Activated CD8-positive, alpha-beta T cell treated with anti-CD3 and anti-CD28 coated beads for 36 hours (primary cell): ENCODE data around the gene LPP. TPM values are rescaled to one million over a fixed set of nuclear protein-coding genes. Genes with fewer than 3 reads are reported as not detected.

Experiments used
- ATAC-seq: fragments of 200-7000 bp; cut with Tn5 transposase; one replicate; pipeline ENCODE4 v1.10.0; 2021; ENCODE audit warnings: mild to moderate bottlenecking, moderate library complexity
- CTCF ChIA-PET: fragments of 350-600 bp; sonication (Branson Sonifier 250); formaldehyde crosslinking; loops from one replicate; lab custom pipeline; 2021; ENCODE audit warnings: antibody characterized with exemption; lab: Charles Lee
- POLR2A ChIA-PET: fragments of 350-600 bp; sonication (Branson Sonifier 250); formaldehyde crosslinking; loops from one replicate; lab custom pipeline; 2021; ENCODE audit warnings: antibody characterized with exemption; lab: Charles Lee
- DNase-seq: peaks from one replicate; pipeline ENCODE4 v3.0.0-alpha.2; 2020
- H3K27ac Mint-ChIP-seq: one replicate; pipeline ENCODE4 v1.8.0; 2021; ENCODE audit warnings: mild to moderate bottlenecking, mixed read lengths
- H3K27me3 Mint-ChIP-seq: one replicate; pipeline ENCODE4 v1.8.0; 2021; ENCODE audit warnings: mixed read lengths
- H3K36me3 Mint-ChIP-seq: one replicate; pipeline ENCODE4 v1.8.0; 2021; ENCODE audit warnings: low read depth, mixed read lengths
- H3K4me1 Mint-ChIP-seq: one replicate; pipeline ENCODE4 v1.8.0; 2021; ENCODE audit warnings: low read depth, mixed read lengths
- H3K4me3 Mint-ChIP-seq: one replicate; pipeline ENCODE4 v1.8.0; 2021; ENCODE audit warnings: mild to moderate bottlenecking, moderate library complexity, mixed read lengths
- H3K9me3 Mint-ChIP-seq: one replicate; pipeline ENCODE4 v1.8.0; 2021; ENCODE audit warnings: mixed read lengths
- intact Hi-C: fragments of 100-400 bp; cut with micrococcal nuclease; formaldehyde crosslinking; loops from one replicate; pipeline ENCODE4 v1.10.0; 2022
- total RNA-seq, 2 experiments: library from RNA; stranded (reverse); gene quantifications; one replicate each; pipeline ENCODE4 v1.2.3, GENCODE V29; 2021
- TF ChIP-seq, protein P1 (sequence below): fragments of 200-600 bp; IDR thresholded peaks from one replicate; pipeline ENCODE4 v1.8.0; 2022; ENCODE audit warnings: antibody characterized with exemption, mild to moderate bottlenecking

The LPP gene
- total RNA-seq, 2 experiments from 2014 or later = 16.4 to 22.6 TPM

DNA sequence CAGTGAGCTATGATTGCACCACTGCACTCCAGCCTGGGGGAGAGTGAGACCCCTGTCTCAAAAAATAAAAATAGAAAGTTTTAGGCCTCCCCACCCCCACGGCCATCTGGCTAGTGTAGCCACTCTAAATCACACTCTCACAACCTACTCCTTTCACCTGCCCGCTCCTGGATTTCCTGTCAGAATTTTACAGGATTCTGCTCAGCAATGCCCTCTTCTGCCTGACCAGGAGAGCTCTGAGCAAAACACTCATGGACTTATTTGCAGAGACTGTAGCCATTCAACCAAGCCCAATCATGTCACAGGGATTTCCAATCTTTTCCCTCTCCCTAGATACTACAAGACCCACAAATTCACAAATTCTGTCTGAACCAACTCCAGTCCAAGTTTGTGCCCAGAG is 775.2 kb downstream of the LPP start:
- H3K27me3 Mint-ChIP-seq = no peaks in the 10 kb centered on the region
- CTCF ChIA-PET = no interaction called here
- peaks cover 2% of the 10 kb centered on the region for H3K4me1 Mint-ChIP-seq
- DNase-seq (no peak), ATAC-seq (no peak)
- no peaks in the 10 kb centered on the region for H3K9me3 Mint-ChIP-seq
- no peak overlapping the region for H3K27ac Mint-ChIP-seq
- no peaks in the 10 kb centered on the region for H3K36me3 Mint-ChIP-seq
- TF ChIP-seq, protein P1, sequence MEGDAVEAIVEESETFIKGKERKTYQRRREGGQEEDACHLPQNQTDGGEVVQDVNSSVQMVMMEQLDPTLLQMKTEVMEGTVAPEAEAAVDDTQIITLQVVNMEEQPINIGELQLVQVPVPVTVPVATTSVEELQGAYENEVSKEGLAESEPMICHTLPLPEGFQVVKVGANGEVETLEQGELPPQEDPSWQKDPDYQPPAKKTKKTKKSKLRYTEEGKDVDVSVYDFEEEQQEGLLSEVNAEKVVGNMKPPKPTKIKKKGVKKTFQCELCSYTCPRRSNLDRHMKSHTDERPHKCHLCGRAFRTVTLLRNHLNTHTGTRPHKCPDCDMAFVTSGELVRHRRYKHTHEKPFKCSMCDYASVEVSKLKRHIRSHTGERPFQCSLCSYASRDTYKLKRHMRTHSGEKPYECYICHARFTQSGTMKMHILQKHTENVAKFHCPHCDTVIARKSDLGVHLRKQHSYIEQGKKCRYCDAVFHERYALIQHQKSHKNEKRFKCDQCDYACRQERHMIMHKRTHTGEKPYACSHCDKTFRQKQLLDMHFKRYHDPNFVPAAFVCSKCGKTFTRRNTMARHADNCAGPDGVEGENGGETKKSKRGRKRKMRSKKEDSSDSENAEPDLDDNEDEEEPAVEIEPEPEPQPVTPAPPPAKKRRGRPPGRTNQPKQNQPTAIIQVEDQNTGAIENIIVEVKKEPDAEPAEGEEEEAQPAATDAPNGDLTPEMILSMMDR = no peak
- POLR2A ChIA-PET = interaction anchor here (1.0 kb wide), 1 partner anchor 12 kb away, joined by 3 read pairs; no protein-coding TSS in a partner anchor
- H3K4me3 Mint-ChIP-seq = no peak overlapping the region
- intact Hi-C loops = no loop called here

DNA sequence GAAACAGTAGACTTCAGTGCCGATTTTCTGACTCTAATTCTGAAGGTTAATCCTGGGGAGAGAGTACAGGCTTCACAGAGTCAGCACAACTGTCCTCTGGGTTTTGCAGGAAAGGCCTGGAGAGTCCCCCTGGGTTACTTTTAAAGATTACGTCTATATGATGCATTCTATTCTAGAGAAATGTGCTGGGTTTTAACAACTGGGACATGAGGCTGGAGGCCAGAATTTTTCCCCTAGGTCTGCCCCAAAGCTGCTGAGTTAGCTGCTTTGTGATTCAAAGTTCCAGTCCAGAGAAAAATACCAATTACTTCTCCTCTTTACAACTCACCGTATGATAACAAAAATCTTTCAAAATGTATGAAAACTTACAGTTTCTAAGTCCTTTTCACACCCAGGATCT is 777.1 kb downstream of the LPP start:
- Mint-ChIP-seq H3K27me3 (no peaks in the 10 kb centered on the region), H3K4me3 (no peak overlapping the region), H3K36me3 (no peaks in the 10 kb centered on the region), H3K9me3 (no peaks in the 10 kb centered on the region), H3K27ac (no peak overlapping the region), H3K4me1 (peaks cover 2% of the 10 kb centered on the region)
- no peak for DNase-seq
- intact Hi-C loops = no loop called here
- ChIA-PET CTCF (interaction anchor here (1.0 to 2.0 kb wide), 2 partner anchors 9 to 52 kb away, joined by 3 to 4 read pairs; no protein-coding TSS in a partner anchor), POLR2A (no interaction called here)
- ATAC-seq = no peak
- TF ChIP-seq, protein P1 = no peak

DNA sequence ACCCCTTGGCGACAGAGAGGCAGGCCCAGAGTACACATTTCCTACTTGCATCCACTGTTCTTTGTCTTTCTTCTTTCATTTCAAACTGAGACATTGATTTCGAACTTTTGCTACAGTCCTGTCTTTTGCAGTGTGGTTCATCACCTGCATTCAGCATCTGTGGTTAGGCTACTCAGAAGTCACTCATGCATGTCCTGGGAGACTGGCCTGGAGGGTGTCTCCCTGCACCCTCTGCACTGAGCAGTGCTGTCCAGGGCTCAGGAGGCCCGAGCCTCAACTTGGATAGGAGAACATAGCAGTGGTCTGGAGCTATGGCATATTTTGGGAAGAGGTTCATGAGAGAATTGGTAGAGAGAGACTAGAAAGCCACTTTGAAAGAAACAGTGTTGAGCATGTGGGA is 777.6 kb downstream of the LPP start:
- TF ChIP-seq, protein P1 = no peak
- ATAC-seq (no peak), DNase-seq (no peak)
- no peak overlapping the region for H3K4me3 Mint-ChIP-seq
- no peaks in the 10 kb centered on the region for H3K27me3 Mint-ChIP-seq
- H3K36me3 Mint-ChIP-seq = no peaks in the 10 kb centered on the region
- POLR2A ChIA-PET = no interaction called here
- no peaks in the 10 kb centered on the region for H3K9me3 Mint-ChIP-seq
- H3K4me1 Mint-ChIP-seq = peaks cover 2% of the 10 kb centered on the region
- no peak overlapping the region for H3K27ac Mint-ChIP-seq
- intact Hi-C loops = no loop called here
- CTCF ChIA-PET = interaction anchor here (0.6 to 2.0 kb wide), 4 partner anchors 9 to 1261 kb away, joined by 3 to 4 read pairs (median 3); no protein-coding TSS in a partner anchor

DNA sequence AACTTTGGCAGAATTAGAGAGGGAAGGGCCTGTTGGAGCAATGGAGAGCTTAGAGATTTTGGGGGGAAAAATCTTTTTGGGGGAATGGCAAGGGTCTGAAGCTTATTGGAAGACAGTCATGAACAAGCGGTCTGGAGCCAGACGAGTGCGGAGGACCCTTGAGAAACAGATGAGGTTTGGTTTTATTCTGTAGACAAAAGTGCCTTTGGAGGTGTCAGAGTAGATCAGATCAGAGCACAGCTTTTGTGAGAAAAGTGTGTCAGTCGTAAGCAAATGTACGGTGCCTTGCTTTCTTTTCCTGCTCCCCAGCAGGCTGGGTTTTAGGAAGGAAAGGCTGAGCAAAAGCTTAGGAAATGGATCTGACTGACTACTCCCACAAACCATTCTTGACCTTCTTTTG is 781.0 kb downstream of the LPP start:
- POLR2A ChIA-PET = no interaction called here
- no peak overlapping the region for H3K4me3 Mint-ChIP-seq

DNA sequence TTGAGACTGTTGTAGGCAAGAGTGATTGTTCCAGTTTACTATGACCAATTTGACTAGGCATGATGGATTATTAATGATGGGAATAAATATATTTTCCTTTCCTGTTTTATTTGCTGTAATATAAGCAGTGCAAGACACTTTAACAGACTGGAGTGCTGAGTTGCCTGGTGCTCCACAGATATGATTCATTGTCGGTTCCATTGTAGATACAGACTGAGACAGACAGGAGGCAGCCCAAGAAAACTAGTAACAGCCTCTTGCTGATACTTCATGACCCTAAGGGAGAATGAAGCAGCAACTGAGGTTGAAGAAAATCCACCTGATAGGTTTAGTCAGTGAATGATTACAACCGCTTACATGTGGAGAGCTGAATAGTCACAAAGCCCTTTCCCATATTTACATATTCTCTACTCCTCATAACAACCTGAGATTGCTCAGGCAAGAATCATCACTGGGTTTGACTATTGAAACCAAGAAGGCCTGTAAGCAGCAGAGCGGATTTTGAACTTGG is 782.7 kb downstream of the LPP start:
- Mint-ChIP-seq H3K36me3 (no peaks in the 10 kb centered on the region), H3K9me3 (no peaks in the 10 kb centered on the region), H3K27ac (no peak overlapping the region), H3K4me1 (peaks cover 2% of the 10 kb centered on the region), H3K4me3 (no peak overlapping the region), H3K27me3 (no peaks in the 10 kb centered on the region)
- ATAC-seq (no peak), DNase-seq (no peak)
- intact Hi-C loops = no loop called here
- POLR2A ChIA-PET = interaction anchor here (1.0 to 1.3 kb wide), 2 partner anchors 9 to 25 kb away, joined by 3 to 4 read pairs; no protein-coding TSS in a partner anchor
- TF ChIP-seq, protein P1 = no peak
- CTCF ChIA-PET = interaction anchor here (1.0 to 4.8 kb wide), 2 partner anchors 18 kb away, joined by 4 to 22 read pairs; no protein-coding TSS in a partner anchor

More for the DNA sequence above, 781.0 kb downstream of the LPP start:
- Mint-ChIP-seq H3K27ac (no peak overlapping the region), H3K4me1 (peaks cover 2% of the 10 kb centered on the region), H3K36me3 (no peaks in the 10 kb centered on the region), H3K27me3 (no peaks in the 10 kb centered on the region), H3K9me3 (no peaks in the 10 kb centered on the region)
- ATAC-seq (no peak), DNase-seq (no peak)
- intact Hi-C loops = no loop called here
- CTCF ChIA-PET = interaction anchor here (0.8 to 4.8 kb wide), 6 partner anchors 10 to 1255 kb away, joined by 3 to 22 read pairs (median 4); no protein-coding TSS in a partner anchor
- TF ChIP-seq, protein P1 = no peak
